HuH-7 (cell line): ENCODE data around the gene VEPH1.
"Not testable (repeated sequence)": the region's sequence is repeated elsewhere in the genome, so short reads cannot be mapped to it uniquely, and the experiment has no call there.

ENCODE experiments used
- DNase-seq: peaks from one replicate; pipeline ENCODE4 v3.0.0; 2011; ENCODE audit warnings: low spot score

Gene VEPH1

GRCh38 chr3:157387708-157388435, 115.3 kb downstream of the VEPH1 start:
- DNase-seq, result no peak

- no peak for DNase-seq
These were observed 118.7 kb downstream of the VEPH1 start for GRCh38 chr3:157384491-157384890.

- no peak for DNase-seq
These were observed 119.2 kb downstream of the VEPH1 start for GRCh38 chr3:157384031-157384430.

- no peak for DNase-seq
These were observed 121.6 kb downstream of the VEPH1 start for GRCh38 chr3:157381606-157382005.

- no peak for DNase-seq
These were observed 123.6 kb downstream of the VEPH1 start for GRCh38 chr3:157379525-157380140.

- no peak for DNase-seq
These were observed 126.5 kb downstream of the VEPH1 start for GRCh38 chr3:157376603-157377300.

GRCh38 chr3:157375342-157375986, 127.8 kb downstream of the VEPH1 start:
- DNase-seq, result no peak

GRCh38 chr3:157374933-157375332, 128.3 kb downstream of the VEPH1 start:
- DNase-seq, result no peak

GRCh38 chr3:157373783-157374182, 129.4 kb downstream of the VEPH1 start:
- no peak for DNase-seq

GRCh38 chr3:157370867-157371266, 132.3 kb downstream of the VEPH1 start:
- no peak for DNase-seq

- no peak for DNase-seq
These were observed 133.3 kb downstream of the VEPH1 start for GRCh38 chr3:157369727-157370421.

GRCh38 chr3:157368171-157368570, 135.0 kb downstream of the VEPH1 start:
- DNase-seq, result no peak

- DNase-seq, result no peak
These were observed 139.8 kb downstream of the VEPH1 start for GRCh38 chr3:157363393-157363792.

GRCh38 chr3:157362348-157362747, 140.9 kb downstream of the VEPH1 start:
- no peak for DNase-seq

GRCh38 chr3:157360044-157360443, 143.2 kb downstream of the VEPH1 start:
- no peak for DNase-seq

- DNase-seq, result no peak
These were observed 146.7 kb downstream of the VEPH1 start for GRCh38 chr3:157356541-157356940.

GRCh38 chr3:157355276-157355675, 147.9 kb downstream of the VEPH1 start:
- DNase-seq, result no peak

- no peak for DNase-seq
These were observed 148.5 kb downstream of the VEPH1 start for GRCh38 chr3:157354722-157355121.

GRCh38 chr3:157354254-157354653, 149.0 kb downstream of the VEPH1 start:
- DNase-seq, result no peak

- no peak for DNase-seq
These were observed 149.6 kb downstream of the VEPH1 start for GRCh38 chr3:157353652-157354051.

GRCh38 chr3:157351981-157352380, 151.2 kb downstream of the VEPH1 start:
- no peak for DNase-seq

GRCh38 chr3:157350651-157351050, 152.6 kb downstream of the VEPH1 start:
- DNase-seq, result not testable (repeated sequence)
